HEK293T (cell line): Measurements from ENCODE around the gene LMO7.

Source experiments
- BHLHE40 ChIP-seq: fragments of 450-650 bp; IDR thresholded peaks from 2 replicates; pipeline ENCODE4 v1.6.1; 2016; ENCODE audit warnings: mild to moderate bottlenecking, moderate library complexity, borderline replicate concordance
- FOXM1 ChIP-seq: fragments of 450-650 bp; IDR thresholded peaks from 2 replicates; pipeline ENCODE4 v1.6.1; 2017; ENCODE audit warnings: mild to moderate bottlenecking, borderline replicate concordance
- HDGF ChIP-seq: fragments of 450-650 bp; IDR thresholded peaks from 2 replicates; pipeline ENCODE4 v1.6.1; 2017; ENCODE audit warnings: antibody characterized with exemption, borderline replicate concordance
- SP1 ChIP-seq: fragments of 450-650 bp; IDR thresholded peaks from 2 replicates; pipeline ENCODE4 v1.6.1; 2017
- SUZ12 ChIP-seq: fragments of 450-650 bp; IDR thresholded peaks from 2 replicates; pipeline ENCODE4 v1.6.1; 2016; ENCODE audit warnings: mild to moderate bottlenecking

GRCh38 chr13:75713852-75714251, 77.7 kb downstream of the LMO7 start:
- no peak for TF ChIP-seq SP1
- TF ChIP-seq BHLHE40, result no peak
- no peak for TF ChIP-seq HDGF
- no peak for TF ChIP-seq SUZ12
- no peak for TF ChIP-seq FOXM1
